ENCODE data around the gene GRIK1.

GRIK1 gene

DNA sequence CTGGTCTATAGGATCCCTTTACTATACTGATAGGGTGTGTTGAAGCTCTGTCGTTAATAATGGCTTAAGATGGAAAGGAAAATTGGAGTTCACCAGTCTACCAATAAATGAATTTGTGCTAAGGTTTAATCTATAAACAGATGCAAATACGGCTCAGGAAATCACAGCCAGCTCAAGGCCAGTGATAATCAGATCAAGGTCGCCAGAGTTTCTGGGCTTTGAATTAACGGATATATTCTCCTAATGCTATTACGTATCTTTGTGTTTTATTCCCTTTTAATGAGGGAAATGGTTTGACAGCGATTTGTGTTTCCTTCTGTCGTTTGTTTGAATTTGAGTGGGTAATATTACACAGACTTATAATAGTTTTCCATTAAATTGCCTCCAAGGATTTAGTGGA lies 361.5 kb downstream of the GRIK1 start:
- no peaks in the 10 kb centered on the region for H3K4me1 ChIP-seq (ENCODE audit: control insufficient read depth in 1 of 2, insufficient read depth in 1 of 2, low read depth in 1 of 2, low read length in 1 of 2)
- TF ChIP-seq, protein P1, sequence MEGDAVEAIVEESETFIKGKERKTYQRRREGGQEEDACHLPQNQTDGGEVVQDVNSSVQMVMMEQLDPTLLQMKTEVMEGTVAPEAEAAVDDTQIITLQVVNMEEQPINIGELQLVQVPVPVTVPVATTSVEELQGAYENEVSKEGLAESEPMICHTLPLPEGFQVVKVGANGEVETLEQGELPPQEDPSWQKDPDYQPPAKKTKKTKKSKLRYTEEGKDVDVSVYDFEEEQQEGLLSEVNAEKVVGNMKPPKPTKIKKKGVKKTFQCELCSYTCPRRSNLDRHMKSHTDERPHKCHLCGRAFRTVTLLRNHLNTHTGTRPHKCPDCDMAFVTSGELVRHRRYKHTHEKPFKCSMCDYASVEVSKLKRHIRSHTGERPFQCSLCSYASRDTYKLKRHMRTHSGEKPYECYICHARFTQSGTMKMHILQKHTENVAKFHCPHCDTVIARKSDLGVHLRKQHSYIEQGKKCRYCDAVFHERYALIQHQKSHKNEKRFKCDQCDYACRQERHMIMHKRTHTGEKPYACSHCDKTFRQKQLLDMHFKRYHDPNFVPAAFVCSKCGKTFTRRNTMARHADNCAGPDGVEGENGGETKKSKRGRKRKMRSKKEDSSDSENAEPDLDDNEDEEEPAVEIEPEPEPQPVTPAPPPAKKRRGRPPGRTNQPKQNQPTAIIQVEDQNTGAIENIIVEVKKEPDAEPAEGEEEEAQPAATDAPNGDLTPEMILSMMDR (IDR thresholded peaks at IDR 0.05): no peak
- H3K9me3 ChIP-seq: no peaks in the 10 kb centered on the region
- H3K27ac ChIP-seq: no peak overlapping the region
- H3K4me3 ChIP-seq (ENCODE audit: low read depth in 1 of 2, low read length in 1 of 2): no peak overlapping the region
- no peaks in the 10 kb centered on the region for H3K27me3 ChIP-seq
- H3K36me3 ChIP-seq: no peaks in the 10 kb centered on the region

GRCh38 chr21:29571949-29572348 lies 367.8 kb downstream of the GRIK1 start:
- no peak overlapping the region for H3K27ac ChIP-seq
- no peaks in the 10 kb centered on the region for H3K9me3 ChIP-seq
- H3K27me3 ChIP-seq: no peaks in the 10 kb centered on the region
- TF ChIP-seq, protein P1 (IDR thresholded peaks at IDR 0.05): no peak
- no peaks in the 10 kb centered on the region for H3K36me3 ChIP-seq
- no peak overlapping the region for H3K4me3 ChIP-seq (ENCODE audit: low read depth in 1 of 2, low read length in 1 of 2)
- H3K4me1 ChIP-seq (ENCODE audit: control insufficient read depth in 1 of 2, insufficient read depth in 1 of 2, low read depth in 1 of 2, low read length in 1 of 2): no peaks in the 10 kb centered on the region

DNA sequence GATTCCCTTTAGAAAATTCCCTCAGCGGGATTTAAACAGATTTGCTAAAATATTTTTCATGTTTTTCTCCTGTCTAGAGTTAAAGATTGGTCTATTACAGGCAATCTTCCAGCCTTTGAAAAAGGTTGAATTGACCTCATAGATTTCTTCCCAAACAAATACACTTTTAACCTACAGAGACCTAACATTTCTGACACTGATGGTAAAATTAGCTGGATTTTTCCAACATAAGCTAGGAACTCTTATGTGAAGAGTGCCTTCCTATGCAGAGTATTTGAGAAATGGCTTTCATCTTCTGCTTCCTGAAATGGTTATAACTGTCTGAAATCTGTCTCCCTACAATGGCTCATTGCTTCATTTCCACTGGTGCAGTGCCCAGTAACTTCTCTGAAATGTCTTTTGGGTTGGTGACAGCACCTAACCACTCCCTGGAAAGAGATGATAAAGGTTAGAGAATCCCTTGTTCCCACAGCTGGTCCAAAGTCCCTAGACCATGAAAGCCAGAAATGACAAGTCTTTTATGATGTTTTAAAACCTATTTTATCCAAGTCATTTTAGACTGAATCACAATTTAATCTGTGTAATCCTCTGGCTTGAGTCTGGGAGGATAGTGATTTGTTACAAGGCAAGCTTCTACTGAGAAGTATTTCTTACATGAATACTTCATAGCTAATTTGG lies 371.6 kb downstream of the GRIK1 start:
- Histone ChIP-seq H3K27me3 (no peaks in the 10 kb centered on the region), H3K27ac (no peak overlapping the region), H3K4me1 (ENCODE audit: control insufficient read depth in 1 of 2, insufficient read depth in 1 of 2, low read depth in 1 of 2, low read length in 1 of 2) (no peaks in the 10 kb centered on the region), H3K9me3 (no peaks in the 10 kb centered on the region), H3K36me3 (no peaks in the 10 kb centered on the region), H3K4me3 (ENCODE audit: low read depth in 1 of 2, low read length in 1 of 2) (no peak overlapping the region)
- TF ChIP-seq, protein P1 (IDR thresholded peaks at IDR 0.05): no peak

DNA sequence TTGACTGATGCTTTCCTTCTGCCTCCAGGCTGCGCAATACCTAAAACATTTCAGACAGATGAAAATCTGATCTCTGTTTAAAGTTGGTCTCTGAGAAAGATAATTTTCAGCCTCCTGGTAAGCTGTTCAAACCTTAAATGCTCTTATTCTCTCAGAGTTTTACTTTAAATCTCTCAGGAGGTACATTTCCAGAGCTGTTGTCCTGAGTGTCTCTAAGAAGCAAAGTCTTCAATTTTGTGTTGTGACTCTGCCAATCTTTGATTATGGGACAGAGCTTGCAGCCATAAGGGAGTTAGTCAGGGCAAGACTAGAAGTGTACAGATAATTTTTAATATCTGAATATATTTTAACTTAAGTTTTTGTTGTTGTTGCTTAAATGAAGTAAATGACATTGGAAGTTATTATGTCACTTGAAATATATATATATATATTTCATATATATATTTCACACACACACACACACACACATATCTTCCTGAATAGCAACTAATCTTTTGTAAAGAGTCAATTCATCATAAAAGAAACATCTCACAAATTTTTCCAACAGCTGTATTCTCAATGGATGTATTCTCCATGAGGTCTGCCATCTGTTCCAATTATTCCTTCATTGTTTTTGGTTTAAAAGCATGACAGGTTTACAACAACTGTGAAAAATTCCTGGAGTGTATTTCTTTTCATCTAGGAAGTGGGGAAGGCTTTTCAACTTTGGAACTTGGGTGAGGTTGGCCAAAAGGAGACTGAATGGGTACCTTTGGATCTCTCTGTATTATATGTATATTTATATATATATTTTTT lies 381.7 kb downstream of the GRIK1 start:
- no peaks in the 10 kb centered on the region for H3K9me3 ChIP-seq
- H3K27ac ChIP-seq: no peak overlapping the region
- TF ChIP-seq, protein P1 (IDR thresholded peaks at IDR 0.05): no peak
- no peaks in the 10 kb centered on the region for H3K36me3 ChIP-seq
- no peaks in the 10 kb centered on the region for H3K27me3 ChIP-seq
- no peaks in the 10 kb centered on the region for H3K4me1 ChIP-seq (ENCODE audit: control insufficient read depth in 1 of 2, insufficient read depth in 1 of 2, low read depth in 1 of 2, low read length in 1 of 2)
- H3K4me3 ChIP-seq (ENCODE audit: low read depth in 1 of 2, low read length in 1 of 2): no peak overlapping the region

DNA sequence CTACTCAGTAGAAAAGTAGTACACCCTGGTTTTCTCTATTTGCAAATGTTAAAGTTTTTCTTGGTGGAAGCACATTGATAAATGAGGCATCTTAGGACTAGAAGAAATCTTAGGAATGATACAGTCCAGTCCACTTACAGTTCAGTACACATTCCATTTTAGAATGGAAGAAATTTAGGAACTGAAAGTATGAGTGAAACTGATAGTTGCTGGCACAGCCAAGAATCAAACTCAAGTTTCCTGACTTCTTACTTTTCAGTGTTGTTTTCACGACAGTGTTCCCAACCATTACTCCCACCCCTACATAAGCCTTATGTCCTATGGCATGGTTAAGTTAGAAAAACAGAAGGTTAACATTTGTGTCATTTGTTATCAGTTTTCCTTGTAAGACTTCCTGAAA lies 382.6 kb downstream of the GRIK1 start:
- H3K27me3 ChIP-seq: no peaks in the 10 kb centered on the region
- no peak overlapping the region for H3K27ac ChIP-seq
- H3K36me3 ChIP-seq: no peaks in the 10 kb centered on the region
- H3K4me1 ChIP-seq (ENCODE audit: control insufficient read depth in 1 of 2, insufficient read depth in 1 of 2, low read depth in 1 of 2, low read length in 1 of 2): no peaks in the 10 kb centered on the region
- TF ChIP-seq, protein P1 (IDR thresholded peaks at IDR 0.05): no peak
- H3K4me3 ChIP-seq (ENCODE audit: low read depth in 1 of 2, low read length in 1 of 2): no peak overlapping the region
- no peaks in the 10 kb centered on the region for H3K9me3 ChIP-seq

All from neutrophil (primary cell).